Breast epithelium (tissue), 3 donors: ENCODE results near the gene NAA15.

Source experiments
- POLR2A ChIP-seq: fragments of 450-650 bp; IDR thresholded peaks from one replicate; pipeline ENCODE4 v1.6.1; 2016; ENCODE audit warnings: antibody characterized with exemption, mild to moderate bottlenecking, moderate library complexity
- POLR2AphosphoS5 ChIP-seq, 3 donors: sonication (generic); formaldehyde crosslinking; IDR thresholded peaks; one replicate each; pipeline ENCODE4 v1.6.1; 2017; ENCODE audit warnings: antibody characterized with exemption in 3 of 3
- TF ChIP-seq, protein P1 (sequence below), 3 donors: fragments of 450-650 bp; IDR thresholded peaks; one replicate each; pipeline ENCODE4 v1.5.1; 2016 to 2017; ENCODE audit warnings: antibody characterized with exemption in 3 of 3, mild to moderate bottlenecking in 3 of 3, moderate library complexity in 3 of 3

DNA sequence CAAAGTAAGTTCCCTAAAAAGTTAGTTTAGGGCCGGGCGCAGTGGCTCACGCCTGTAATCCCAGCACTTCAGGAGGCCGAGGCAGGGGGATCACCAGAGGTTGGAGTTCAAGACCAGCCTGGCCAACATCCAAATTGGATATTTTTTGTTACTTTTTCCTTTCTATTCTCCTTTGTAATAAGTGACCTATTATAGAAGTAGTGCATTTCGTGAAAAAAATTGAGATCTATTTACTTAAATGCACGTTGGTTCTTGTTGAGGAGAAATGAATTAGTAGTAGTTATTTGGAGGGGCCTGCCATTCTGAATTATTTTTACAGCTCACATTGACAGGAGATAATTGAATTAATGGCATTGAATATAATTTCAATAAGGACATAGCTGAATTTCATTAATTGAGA, 23.3 kb downstream of the NAA15 start:
- TF ChIP-seq POLR2AphosphoS5 (IDR thresholded peaks at IDR 0.05) (no peak), POLR2A (no peak)
- TF ChIP-seq, protein P1, sequence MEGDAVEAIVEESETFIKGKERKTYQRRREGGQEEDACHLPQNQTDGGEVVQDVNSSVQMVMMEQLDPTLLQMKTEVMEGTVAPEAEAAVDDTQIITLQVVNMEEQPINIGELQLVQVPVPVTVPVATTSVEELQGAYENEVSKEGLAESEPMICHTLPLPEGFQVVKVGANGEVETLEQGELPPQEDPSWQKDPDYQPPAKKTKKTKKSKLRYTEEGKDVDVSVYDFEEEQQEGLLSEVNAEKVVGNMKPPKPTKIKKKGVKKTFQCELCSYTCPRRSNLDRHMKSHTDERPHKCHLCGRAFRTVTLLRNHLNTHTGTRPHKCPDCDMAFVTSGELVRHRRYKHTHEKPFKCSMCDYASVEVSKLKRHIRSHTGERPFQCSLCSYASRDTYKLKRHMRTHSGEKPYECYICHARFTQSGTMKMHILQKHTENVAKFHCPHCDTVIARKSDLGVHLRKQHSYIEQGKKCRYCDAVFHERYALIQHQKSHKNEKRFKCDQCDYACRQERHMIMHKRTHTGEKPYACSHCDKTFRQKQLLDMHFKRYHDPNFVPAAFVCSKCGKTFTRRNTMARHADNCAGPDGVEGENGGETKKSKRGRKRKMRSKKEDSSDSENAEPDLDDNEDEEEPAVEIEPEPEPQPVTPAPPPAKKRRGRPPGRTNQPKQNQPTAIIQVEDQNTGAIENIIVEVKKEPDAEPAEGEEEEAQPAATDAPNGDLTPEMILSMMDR (IDR thresholded peaks at IDR 0.05), result no peak
